HEK293 (cell line): ENCODE data around the gene WDR74.

Experiments
- AEBP2 ChIP-seq: fragments of 450-650 bp; formaldehyde crosslinking; IDR thresholded peaks from 2 replicates; pipeline ENCODE4 v1.5.1; 2016; ENCODE audit warnings: missing biosample characterization, missing genetic modification characterization, borderline replicate concordance
- IKZF3 ChIP-seq: fragments of 450-650 bp; IDR thresholded peaks from 2 replicates; pipeline ENCODE4 v1.5.0; 2018; ENCODE audit warnings: missing biosample characterization, mild to moderate bottlenecking, missing genetic modification characterization, moderate library complexity
- KLF8 ChIP-seq: fragments of 450-650 bp; formaldehyde crosslinking; IDR thresholded peaks from 2 replicates; pipeline ENCODE4 v1.5.1; 2016; ENCODE audit warnings: missing biosample characterization, missing genetic modification characterization
- MEIS1 ChIP-seq: sonication (generic); formaldehyde crosslinking; IDR thresholded peaks from 2 replicates; pipeline ENCODE4 v1.8.1; 2022; ENCODE audit warnings: missing genetic modification reagents, mild to moderate bottlenecking, borderline replicate concordance
- OSR2 ChIP-seq: fragments of 450-650 bp; formaldehyde crosslinking; IDR thresholded peaks from 2 replicates; pipeline ENCODE4 v1.5.1; 2016; ENCODE audit warnings: missing biosample characterization, missing genetic modification characterization
- SCRT2 ChIP-seq: fragments of 450-650 bp; formaldehyde crosslinking; IDR thresholded peaks from 2 replicates; pipeline ENCODE4 v1.5.1; 2016; ENCODE audit warnings: missing biosample characterization, missing genetic modification characterization
- SP7 ChIP-seq: fragments of 450-650 bp; formaldehyde crosslinking; IDR thresholded peaks from 2 replicates; pipeline ENCODE4 v1.5.1; 2016; ENCODE audit warnings: missing biosample characterization, missing genetic modification characterization
- TSHZ1 ChIP-seq: fragments of 450-650 bp; formaldehyde crosslinking; IDR thresholded peaks from 2 replicates; pipeline ENCODE4 v1.5.1; 2016; ENCODE audit warnings: missing biosample characterization, missing genetic modification characterization, borderline replicate concordance
- YY1 ChIP-seq: fragments of 450-650 bp; formaldehyde crosslinking; IDR thresholded peaks from 2 replicates; pipeline ENCODE4 v1.5.1; 2018; ENCODE audit warnings: missing biosample characterization, missing genetic modification characterization
- ZBTB7A ChIP-seq: fragments of 450-650 bp; formaldehyde crosslinking; IDR thresholded peaks from 2 replicates; pipeline ENCODE4 v1.5.1; 2016; ENCODE audit warnings: low read depth, missing biosample characterization, missing genetic modification characterization
- ZBTB8A ChIP-seq: fragments of 450-650 bp; formaldehyde crosslinking; IDR thresholded peaks from 2 replicates; pipeline ENCODE4 v1.5.1; 2016; ENCODE audit warnings: missing biosample characterization, missing genetic modification characterization
- ZEB2 ChIP-seq: fragments of 450-650 bp; formaldehyde crosslinking; IDR thresholded peaks from 2 replicates; pipeline ENCODE4 v1.5.1; 2016; ENCODE audit warnings: missing biosample characterization, missing genetic modification characterization
- ZNF19 ChIP-seq: fragments of 450-650 bp; formaldehyde crosslinking; IDR thresholded peaks from 2 replicates; pipeline ENCODE4; 2016; ENCODE audit warnings: missing biosample characterization, missing genetic modification characterization, low read depth
- ZNF341 ChIP-seq: fragments of 450-650 bp; formaldehyde crosslinking; IDR thresholded peaks from 2 replicates; pipeline ENCODE4; 2016; ENCODE audit warnings: low read depth, missing biosample characterization, missing genetic modification characterization
- ZNF394 ChIP-seq: fragments of 450-650 bp; formaldehyde crosslinking; IDR thresholded peaks from 2 replicates; pipeline ENCODE4 v1.5.1; 2016; ENCODE audit warnings: missing biosample characterization, missing genetic modification characterization, mild to moderate bottlenecking, moderate library complexity, borderline replicate concordance
- ZNF518A ChIP-seq: fragments of 450-650 bp; formaldehyde crosslinking; conservative IDR thresholded peaks from 2 replicates; pipeline ENCODE4 v1.5.1; 2016; ENCODE audit warnings: low read depth, missing biosample characterization, missing genetic modification characterization
- ZNF544 ChIP-seq: fragments of 450-650 bp; formaldehyde crosslinking; IDR thresholded peaks from 2 replicates; pipeline ENCODE4 v1.5.0; 2017; ENCODE audit warnings: missing biosample characterization, missing genetic modification characterization
- ZNF580 ChIP-seq: fragments of 450-650 bp; formaldehyde crosslinking; IDR thresholded peaks from 2 replicates; pipeline ENCODE4 v1.5.1; 2016; ENCODE audit warnings: missing biosample characterization, missing genetic modification characterization
- ZNF610 ChIP-seq: fragments of 450-650 bp; formaldehyde crosslinking; IDR thresholded peaks from 2 replicates; pipeline ENCODE4 v1.5.1; 2016; ENCODE audit warnings: missing biosample characterization, missing genetic modification characterization, borderline replicate concordance
- ZNF692 ChIP-seq: fragments of 450-650 bp; formaldehyde crosslinking; IDR thresholded peaks from 2 replicates; pipeline ENCODE4 v1.5.1; 2016; ENCODE audit warnings: missing biosample characterization, missing genetic modification characterization
- ZNF747 ChIP-seq: fragments of 450-650 bp; formaldehyde crosslinking; IDR thresholded peaks from 2 replicates; pipeline ENCODE4 v1.5.1; 2016; ENCODE audit warnings: missing biosample characterization, missing genetic modification characterization
- ZNF792 ChIP-seq: fragments of 450-650 bp; formaldehyde crosslinking; IDR thresholded peaks from 2 replicates; pipeline ENCODE4 v1.5.1; 2016; ENCODE audit warnings: missing biosample characterization, missing genetic modification characterization
- ZNF837 ChIP-seq: fragments of 450-650 bp; formaldehyde crosslinking; IDR thresholded peaks from 2 replicates; pipeline ENCODE4 v1.5.1; 2016; ENCODE audit warnings: missing biosample characterization, missing genetic modification characterization
- ZNF843 ChIP-seq: fragments of 450-650 bp; formaldehyde crosslinking; IDR thresholded peaks from 2 replicates; pipeline ENCODE4 v1.5.1; 2016; ENCODE audit warnings: missing biosample characterization, missing genetic modification characterization
- TF ChIP-seq, protein P1 (sequence below): fragments of 450-650 bp; formaldehyde crosslinking; IDR thresholded peaks from 2 replicates; pipeline ENCODE4 v1.5.1; 2016; ENCODE audit warnings: missing biosample characterization, missing genetic modification characterization

WDR74 gene

DNA sequence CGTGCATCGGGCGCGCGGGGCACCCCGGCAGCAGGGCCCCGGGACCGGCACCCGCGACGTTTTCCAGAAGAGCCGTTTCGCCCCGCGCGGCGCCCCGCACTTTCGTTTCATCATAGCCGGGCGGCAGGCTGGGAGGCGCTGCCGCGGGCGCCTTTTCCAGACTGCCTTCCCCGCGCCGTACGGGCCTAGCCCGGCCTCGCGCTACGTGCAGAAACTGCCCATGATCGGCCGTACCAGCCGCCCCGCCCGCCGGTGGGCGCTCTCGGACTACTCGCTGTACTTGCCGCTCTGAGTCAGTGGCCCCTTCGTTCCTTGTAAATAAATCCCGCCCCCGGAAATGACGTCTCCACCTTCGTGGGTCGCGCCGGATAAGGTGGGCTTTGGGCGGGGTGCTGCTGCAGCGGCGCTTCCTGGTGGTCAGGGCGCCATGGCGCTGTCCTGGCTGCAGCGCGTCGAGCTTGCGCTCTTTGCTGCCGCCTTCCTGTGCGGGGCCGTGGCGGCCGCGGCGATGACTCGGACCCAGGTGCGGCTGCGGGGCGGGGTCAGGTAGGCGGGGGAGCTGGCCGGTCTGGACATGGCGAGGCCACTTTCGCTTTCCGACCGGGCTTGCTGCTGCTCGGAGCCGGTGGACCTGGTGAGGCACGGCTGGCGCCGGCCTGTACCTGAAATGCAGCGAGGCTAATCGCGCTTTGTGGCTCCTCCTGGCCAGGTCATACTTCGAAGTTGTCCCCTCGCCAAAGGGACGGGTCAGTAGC lies 52.2 kb downstream of the WDR74 start, which contains the start of gene TMEM179B (continued):
- TF ChIP-seq SCRT2 (tag by site-specific recombination) (no peak), SP7 (tag by site-specific recombination) (peak; percentile 53; the same call in 1 of the 2 replicates), ZNF747 (tag by site-specific recombination) (no peak), ZNF843 (tag by site-specific recombination) (peak; percentile 33; the same call in 1 of the 2 replicates), OSR2 (tag by site-specific recombination) (no peak), TSHZ1 (tag by site-specific recombination) (no peak), MEIS1 (CRISPR knock-in tag) (no peak), ZEB2 (tag by site-specific recombination) (peak; percentile 81), YY1 (tag by site-specific recombination) (peak; percentile 82), AEBP2 (tag by site-specific recombination) (no peak), ZNF610 (peak; percentile 87), ZNF341 (tag by site-specific recombination) (peak; percentile 38), ZNF19 (no peak), ZBTB7A (tag by site-specific recombination) (peak; percentile 74; the same call in 1 of the 2 replicates), KLF8 (tag by site-specific recombination) (peak; percentile 72), ZNF544 (tag by site-specific recombination) (no peak), IKZF3 (tag by site-specific recombination) (no peak), ZNF580 (peak; percentile 58), ZNF518A (no peak), ZNF837 (tag by site-specific recombination) (peak; percentile 100), ZNF692 (tag by site-specific recombination) (0 out of 2 replicates have a peak, but pooled peaks have one; percentile 14), ZBTB8A (tag by site-specific recombination) (peak; percentile 87), ZNF394 (tag by site-specific recombination) (no peak), ZNF792 (tag by site-specific recombination) (0 out of 2 replicates have a peak, but pooled peaks have one; percentile 31)
- TF ChIP-seq, protein P1, sequence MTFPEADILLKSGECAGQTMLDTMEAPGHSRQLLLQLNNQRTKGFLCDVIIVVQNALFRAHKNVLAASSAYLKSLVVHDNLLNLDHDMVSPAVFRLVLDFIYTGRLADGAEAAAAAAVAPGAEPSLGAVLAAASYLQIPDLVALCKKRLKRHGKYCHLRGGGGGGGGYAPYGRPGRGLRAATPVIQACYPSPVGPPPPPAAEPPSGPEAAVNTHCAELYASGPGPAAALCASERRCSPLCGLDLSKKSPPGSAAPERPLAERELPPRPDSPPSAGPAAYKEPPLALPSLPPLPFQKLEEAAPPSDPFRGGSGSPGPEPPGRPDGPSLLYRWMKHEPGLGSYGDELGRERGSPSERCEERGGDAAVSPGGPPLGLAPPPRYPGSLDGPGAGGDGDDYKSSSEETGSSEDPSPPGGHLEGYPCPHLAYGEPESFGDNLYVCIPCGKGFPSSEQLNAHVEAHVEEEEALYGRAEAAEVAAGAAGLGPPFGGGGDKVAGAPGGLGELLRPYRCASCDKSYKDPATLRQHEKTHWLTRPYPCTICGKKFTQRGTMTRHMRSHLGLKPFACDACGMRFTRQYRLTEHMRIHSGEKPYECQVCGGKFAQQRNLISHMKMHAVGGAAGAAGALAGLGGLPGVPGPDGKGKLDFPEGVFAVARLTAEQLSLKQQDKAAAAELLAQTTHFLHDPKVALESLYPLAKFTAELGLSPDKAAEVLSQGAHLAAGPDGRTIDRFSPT (tag by site-specific recombination) = peak; percentile 53; the same call in 1 of the 2 replicates
